ENCODE data around the gene ZBTB40. TPM values are rescaled to one million over a fixed set of nuclear protein-coding genes. Genes with fewer than 3 reads are reported as not detected.
A peak's percentile ranks its signal among the peaks of the same experiment; 100 is the strongest.

ZBTB40 gene
- 18.3 TPM for total RNA-seq

- DNase-seq (ENCODE audit: low read depth in 2 of 3, low spot score in 2 of 3), result peak; percentile 84 to 98 (median 97)
Measured at GRCh38 chr1:22451702-22452480, at the start of gene ZBTB40. TSS of gene ZBTB40 (plus strand) at chr1:22451851. CDS start at chr1:22489949, 38,098 bp downstream.

GRCh38 chr1:22402356-22403053 is 49.1 kb upstream of the ZBTB40 start:
- no peak for DNase-seq (ENCODE audit: low read depth in 2 of 3, low spot score in 2 of 3)

- no peak for DNase-seq (ENCODE audit: low read depth in 2 of 3, low spot score in 2 of 3)
Measured at GRCh38 chr1:22404486-22404885, 47.2 kb upstream of the ZBTB40 start.

- DNase-seq (ENCODE audit: low read depth in 2 of 3, low spot score in 2 of 3), result no peak
Measured at GRCh38 chr1:22406722-22407495, 44.7 kb upstream of the ZBTB40 start.

GRCh38 chr1:22408230-22408629 is 43.4 kb upstream of the ZBTB40 start:
- DNase-seq (ENCODE audit: low read depth in 2 of 3, low spot score in 2 of 3), result no peak

- DNase-seq (ENCODE audit: low read depth in 2 of 3, low spot score in 2 of 3), result no peak
Measured at GRCh38 chr1:22410401-22410800, 41.2 kb upstream of the ZBTB40 start.

GRCh38 chr1:22410928-22411495 is 40.6 kb upstream of the ZBTB40 start:
- DNase-seq (ENCODE audit: low read depth in 2 of 3, low spot score in 2 of 3), result no peak

GRCh38 chr1:22411589-22411988 is 40.1 kb upstream of the ZBTB40 start:
- no peak for DNase-seq (ENCODE audit: low read depth in 2 of 3, low spot score in 2 of 3)

- DNase-seq (ENCODE audit: low read depth in 2 of 3, low spot score in 2 of 3), result peak in 1 of 3 donors; percentile 10
Measured at GRCh38 chr1:22412932-22413727, 38.5 kb upstream of the ZBTB40 start.

- DNase-seq (ENCODE audit: low read depth in 2 of 3, low spot score in 2 of 3), result no peak
Measured at GRCh38 chr1:22413799-22414198, 37.9 kb upstream of the ZBTB40 start.

- no peak for DNase-seq (ENCODE audit: low read depth in 2 of 3, low spot score in 2 of 3)
Measured at GRCh38 chr1:22414244-22414751, 37.4 kb upstream of the ZBTB40 start.

GRCh38 chr1:22415489-22415888 is 36.2 kb upstream of the ZBTB40 start:
- no peak for DNase-seq (ENCODE audit: low read depth in 2 of 3, low spot score in 2 of 3)

GRCh38 chr1:22416555-22417454 is 34.8 kb upstream of the ZBTB40 start:
- DNase-seq (ENCODE audit: low read depth in 2 of 3, low spot score in 2 of 3), result peak; percentile 21 to 86 (median 74)

GRCh38 chr1:22417466-22417865 is 34.2 kb upstream of the ZBTB40 start:
- DNase-seq (ENCODE audit: low read depth in 2 of 3, low spot score in 2 of 3), result no peak

- DNase-seq (ENCODE audit: low read depth in 2 of 3, low spot score in 2 of 3), result no peak
Measured at GRCh38 chr1:22418312-22418711, 33.3 kb upstream of the ZBTB40 start.

GRCh38 chr1:22418933-22419382 is 32.7 kb upstream of the ZBTB40 start:
- DNase-seq (ENCODE audit: low read depth in 2 of 3, low spot score in 2 of 3), result no peak

GRCh38 chr1:22420455-22421053 is 31.1 kb upstream of the ZBTB40 start:
- DNase-seq (ENCODE audit: low read depth in 2 of 3, low spot score in 2 of 3), result peak in 2 of 3 donors; percentile 62 to 80

GRCh38 chr1:22426781-22427180 is 24.9 kb upstream of the ZBTB40 start:
- no peak for DNase-seq (ENCODE audit: low read depth in 2 of 3, low spot score in 2 of 3)
